Stimulated activated CD4-positive, alpha-beta T cell treated with anti-CD3 and anti-CD28 coated beads, Interleukin-1b, Interleukin-23, amount 100 ng/mL, for 48 hours (primary cell): ENCODE measurements around the gene SPTAN1.
"Not testable (repeated sequence)": the region's sequence is repeated elsewhere in the genome, so short reads cannot be mapped to it uniquely, and the experiment has no call there.

ENCODE experiments used
- DNase-seq: peaks from one replicate; pipeline ENCODE4 v3.0.0-alpha.2; 2020

The SPTAN1 gene

DNA sequence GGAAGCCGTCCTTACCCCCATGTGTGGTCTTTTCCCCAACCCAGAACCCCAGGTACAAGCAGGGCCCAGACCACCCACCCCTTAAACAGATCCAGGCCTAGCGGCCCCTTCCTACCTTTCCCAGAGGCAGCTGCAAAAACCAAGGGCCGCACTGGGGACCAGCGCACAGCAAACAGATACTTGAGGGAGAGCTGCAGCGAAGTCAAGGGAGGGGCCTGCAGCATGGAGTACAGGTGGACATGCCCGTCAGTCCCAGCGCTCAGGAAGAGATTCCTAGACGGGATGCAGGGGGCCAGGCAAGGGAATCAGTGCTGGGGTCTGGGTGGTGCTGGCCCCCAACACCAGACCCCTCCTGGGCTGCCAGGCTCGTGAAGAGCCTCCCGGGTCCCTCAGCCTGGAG is 81.7 kb downstream of the SPTAN1 start:
- no peak for DNase-seq

DNA sequence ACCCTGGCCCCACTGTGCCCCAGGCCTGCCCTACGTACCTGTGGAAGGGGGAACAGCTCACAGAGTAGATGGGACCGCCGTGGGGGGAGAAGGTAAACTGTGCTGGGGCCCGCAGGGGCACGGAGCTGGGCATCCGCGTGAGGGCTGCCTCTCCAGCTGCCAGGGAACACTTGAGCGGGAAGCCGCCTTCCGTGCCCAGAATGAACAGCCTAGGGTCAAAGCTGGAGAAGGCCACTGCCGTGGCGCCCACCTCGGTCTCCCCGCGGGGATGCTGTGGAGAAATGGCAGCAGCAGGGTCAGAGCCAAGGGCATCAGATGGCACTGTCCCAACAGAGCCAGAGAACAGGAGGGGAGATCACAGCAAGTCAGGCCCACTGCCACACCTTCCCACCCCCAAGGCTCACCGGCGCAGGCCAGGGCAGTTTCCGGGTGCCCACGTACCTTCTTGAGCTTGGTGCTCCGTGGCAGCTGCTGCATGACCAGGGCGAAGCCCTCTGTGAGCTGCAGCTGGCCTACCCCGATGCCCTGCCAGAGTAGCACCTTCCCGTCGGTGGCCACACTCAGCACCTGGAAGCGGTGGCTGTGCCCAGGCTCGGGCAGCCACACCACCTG is 82.4 kb downstream of the SPTAN1 start:
- DNase-seq, result no peak

DNA sequence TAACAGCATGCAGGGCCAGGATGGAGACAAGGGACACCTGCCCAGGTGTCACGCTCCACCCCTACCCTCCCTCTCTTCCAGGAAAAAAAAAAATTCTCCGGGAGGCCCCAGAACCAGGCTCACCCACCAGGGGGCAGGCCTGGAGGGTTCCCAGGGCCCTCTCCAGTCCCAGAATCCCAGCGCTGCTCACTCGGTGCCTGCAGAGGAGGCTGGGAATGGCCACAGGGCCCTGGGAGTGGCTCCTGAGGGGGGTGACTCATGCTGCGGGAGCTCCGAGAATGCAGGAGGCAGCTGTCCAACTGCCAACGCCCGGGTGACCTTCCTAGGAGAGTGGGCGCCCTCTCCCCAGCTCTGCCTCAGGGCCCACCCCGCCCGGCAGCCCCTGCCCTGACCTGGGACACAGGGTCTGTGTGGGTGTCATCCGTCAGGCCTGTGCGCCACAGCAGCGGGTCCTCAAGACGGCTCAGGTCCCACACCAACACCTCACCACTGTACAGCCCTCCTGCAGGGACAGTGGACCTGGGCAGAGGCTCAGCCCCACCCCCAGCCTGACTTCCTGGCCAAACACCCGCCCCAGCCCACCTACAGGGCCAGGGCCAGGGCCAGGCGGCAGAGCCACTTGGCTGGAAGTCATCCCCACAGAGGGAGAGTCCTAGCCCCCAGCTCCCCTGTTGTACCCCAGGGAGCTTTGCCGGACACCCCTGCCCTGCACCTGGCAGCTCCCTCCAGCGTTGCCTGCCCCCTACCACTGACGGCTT is 83.1 kb downstream of the SPTAN1 start:
- no peak for DNase-seq

DNA sequence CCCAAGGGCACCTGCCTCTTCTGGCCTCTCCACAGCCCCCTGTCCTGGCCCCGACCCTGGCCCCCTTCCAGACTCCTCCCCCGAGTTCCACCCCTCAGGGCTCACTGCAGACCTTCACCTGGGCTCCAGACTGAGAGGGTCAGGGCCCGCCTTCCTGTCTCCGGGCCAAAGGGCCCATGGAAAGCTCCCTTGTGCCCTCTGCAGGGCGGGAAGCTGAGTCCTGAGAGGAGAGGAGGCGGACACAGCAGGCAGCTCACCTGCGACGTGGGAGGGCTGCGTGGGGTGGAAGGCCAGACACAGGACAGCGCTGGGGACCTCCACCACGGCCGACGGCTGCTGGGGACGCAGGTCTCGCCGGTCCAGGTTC is 83.6 kb downstream of the SPTAN1 start:
- no peak for DNase-seq

DNA sequence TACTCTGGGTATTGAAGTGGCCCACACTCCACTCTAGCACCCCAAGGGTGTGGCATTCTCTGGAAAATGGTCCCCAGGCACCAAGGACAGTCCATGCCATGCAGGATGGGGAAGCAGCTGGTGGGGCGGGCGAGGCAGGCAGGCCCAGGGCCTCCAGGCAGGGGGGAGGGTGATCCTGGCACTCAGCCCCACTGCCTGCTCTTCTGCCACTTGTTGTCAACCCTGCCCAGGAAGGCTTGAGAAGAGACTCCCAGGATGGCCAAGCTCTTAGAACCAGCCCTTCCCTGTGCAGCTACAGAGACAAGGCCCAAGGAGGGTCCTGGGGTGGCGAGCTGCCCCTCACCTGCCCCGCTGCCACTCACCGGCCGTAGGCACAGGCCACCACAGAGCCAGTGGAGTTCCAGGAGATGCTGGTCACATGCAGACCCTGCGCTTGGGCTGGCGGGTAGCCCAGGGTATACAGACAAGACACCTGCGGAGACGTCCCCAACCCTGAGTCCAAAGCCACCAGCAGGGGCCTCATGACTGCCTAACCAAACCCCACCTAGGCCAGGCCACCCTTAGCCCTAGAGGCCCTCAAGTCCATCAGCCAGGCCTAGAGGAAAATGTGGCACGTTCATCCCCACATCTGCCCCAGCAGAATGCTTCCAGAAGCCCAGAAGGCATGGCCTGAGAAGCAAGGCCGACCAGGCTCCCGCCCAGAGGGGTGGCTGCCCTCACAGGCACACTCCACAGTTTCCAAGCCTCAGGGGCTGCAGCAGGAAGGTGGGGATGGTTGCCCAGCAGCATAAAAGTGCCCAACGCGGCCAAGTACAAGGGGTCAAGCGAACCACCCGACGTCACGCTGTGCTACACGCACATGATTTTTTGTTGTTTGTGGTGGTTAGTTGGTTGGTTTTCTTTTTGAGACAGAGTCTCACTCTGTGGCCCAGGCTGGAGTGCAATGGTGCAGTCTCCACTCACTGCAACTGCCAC is 84.5 kb downstream of the SPTAN1 start:
- DNase-seq, result no peak

DNA sequence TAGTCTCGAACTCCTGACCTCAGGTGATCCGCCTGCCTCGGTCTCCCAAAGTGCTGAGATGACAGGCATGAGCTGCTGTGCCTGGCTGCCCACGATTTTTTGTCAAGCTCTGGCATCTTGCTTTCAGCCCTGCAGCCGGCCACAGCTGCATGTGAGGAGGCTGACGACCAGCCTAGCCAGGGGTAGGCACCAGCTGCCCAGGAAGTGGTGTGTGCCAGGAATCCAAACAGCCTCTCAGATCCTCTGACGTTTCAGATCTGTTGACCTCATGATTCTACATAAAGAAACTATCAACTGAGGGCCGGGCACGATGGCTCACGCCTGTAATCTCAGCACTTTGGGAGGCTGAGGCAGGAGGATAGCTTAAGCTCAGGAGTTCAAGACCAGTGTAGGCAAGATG is 85.3 kb downstream of the SPTAN1 start:
- DNase-seq, result no peak

DNA sequence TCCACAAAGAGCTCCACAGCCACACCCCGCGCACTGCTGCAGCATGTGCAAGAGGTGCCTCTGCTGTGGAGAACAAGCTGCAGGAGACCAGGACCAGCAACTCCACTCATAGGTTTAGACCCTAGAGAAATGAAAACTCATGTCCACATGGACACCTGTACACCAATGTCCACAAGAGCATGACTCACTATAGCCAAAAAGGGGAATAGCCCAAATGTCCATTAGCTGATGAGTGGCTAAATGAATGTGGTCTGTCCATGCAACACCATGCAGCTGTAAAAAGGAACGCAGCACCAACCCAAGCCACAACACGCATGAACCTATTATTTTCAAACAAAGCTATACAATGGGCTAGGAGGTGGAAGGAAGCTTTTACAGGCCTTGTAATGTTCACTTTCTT is 86.2 kb downstream of the SPTAN1 start:
- DNase-seq, result no peak

DNA sequence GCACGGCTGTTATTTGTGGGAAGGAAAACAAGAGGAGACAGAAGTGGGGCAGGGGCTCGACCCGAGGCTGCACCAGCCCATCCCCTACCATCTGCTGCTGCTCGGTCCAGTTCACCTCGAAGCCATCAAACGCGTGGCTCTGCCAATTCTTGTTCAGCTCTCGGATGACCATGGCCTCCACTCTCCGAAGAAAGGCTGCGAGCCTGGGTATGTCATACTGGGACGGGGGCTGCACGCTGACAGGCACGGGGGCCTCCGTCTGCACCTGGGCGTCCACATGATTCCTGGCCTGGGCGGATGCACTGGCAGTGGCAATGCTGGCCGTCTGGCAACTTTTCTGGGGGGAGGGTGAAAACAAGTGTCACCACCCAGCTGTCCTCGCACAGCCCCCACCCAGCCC is 88.2 kb downstream of the SPTAN1 start:
- DNase-seq, result no peak

DNA sequence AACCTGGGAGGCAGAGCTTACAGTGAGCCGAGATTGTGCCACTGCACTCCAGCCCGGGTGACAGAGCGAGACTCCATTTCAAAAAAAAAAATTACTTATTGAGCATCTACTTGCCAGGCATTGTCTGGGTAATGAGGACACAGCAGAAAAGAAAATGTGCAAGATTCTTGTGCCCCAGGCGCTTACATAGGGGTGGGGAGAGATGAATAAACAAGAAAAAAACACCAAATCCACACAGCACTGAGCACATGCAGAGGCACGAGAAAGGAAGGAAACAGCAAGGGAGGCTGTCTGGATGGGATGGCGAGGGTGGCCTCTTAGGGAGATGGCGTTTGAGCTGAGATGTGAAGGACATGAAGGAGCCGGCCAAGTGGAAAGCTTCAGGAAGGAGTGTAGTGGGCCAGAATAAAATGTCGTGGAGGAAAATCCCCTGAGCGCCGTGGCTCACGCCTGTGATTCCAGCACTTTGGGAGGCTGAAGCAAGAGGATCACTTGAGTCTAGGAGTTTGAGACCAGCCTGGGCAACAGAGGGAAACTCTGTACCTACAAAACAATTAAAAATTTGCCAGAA is 90.4 kb downstream of the SPTAN1 start:
- no peak for DNase-seq

DNA sequence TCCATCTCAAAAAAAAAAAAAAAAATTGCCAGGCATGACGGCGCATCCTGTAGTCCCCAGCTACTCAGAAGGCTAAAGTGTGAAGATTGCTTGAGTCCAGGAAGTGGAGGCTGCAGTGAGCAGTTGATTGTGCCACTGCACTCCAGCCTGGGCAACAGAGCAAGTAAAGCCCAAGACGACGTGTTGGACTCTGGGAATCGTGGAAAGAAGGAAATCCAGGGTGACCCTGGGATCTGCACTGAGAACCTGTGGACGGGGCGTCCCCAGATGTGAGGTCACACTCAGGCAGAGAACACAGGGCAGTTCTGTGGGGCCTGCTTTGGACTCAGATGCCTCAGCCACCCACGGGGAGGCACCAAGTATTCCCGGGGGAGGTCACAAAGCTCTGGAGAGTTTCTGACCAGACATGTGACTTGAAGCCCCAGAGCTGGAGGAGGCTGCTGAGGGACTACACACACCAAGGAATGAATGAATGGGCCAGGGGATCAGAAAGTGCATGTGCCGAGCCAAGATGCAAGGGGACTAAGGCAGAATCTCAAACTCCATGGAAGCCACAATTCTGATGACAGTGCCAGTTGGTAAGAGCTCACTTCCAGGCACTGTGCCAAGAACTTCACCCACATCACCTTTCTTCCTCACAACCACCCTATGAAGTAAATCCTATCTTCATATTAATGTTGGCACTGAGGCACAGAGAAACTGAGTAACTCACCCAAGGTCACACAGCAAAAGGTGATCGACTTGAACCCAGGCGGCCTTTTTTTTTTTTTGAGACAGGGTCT is 91.3 kb downstream of the SPTAN1 start:
- no peak for DNase-seq

DNA sequence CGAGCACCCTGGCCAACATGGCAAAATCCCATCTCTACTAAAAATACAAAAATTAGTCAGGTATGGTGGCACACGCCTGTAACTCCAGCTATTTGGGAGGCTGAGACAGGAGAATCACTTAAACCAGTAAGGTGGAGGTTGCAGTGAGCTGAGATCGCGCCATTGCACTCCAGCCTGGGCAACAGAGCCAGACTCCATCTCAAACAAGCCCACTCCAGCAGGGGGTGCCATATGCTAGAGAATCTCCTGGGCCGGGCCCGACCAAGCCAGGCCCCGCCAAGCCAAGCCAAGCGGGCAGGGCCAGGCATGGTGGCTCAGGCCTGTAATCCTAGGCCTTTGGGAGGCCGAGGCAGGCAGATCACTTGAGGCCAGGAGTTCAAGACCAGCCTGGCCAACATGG is 95.8 kb downstream of the SPTAN1 start:
- DNase-seq, result peak; percentile 66

DNA sequence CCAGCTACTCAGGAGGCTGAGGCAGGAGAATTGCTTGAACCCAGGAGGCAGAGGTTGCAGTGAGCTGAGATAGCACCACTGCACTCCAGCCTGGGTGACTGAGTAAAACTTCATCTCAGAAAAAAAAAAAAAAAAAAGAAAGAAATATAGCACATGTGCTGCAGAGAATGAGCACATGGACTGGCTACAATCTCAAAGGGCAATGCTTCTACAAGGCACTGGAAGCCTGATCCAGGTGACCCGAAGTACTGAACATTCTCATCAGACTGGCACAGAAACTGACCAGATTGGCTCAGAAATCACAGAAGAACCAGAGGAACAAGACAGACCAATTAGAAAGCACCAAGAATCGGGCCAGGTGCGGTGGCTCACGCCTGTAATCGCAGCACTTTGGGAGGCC is 99.4 kb downstream of the SPTAN1 start:
- DNase-seq, result no peak

DNA sequence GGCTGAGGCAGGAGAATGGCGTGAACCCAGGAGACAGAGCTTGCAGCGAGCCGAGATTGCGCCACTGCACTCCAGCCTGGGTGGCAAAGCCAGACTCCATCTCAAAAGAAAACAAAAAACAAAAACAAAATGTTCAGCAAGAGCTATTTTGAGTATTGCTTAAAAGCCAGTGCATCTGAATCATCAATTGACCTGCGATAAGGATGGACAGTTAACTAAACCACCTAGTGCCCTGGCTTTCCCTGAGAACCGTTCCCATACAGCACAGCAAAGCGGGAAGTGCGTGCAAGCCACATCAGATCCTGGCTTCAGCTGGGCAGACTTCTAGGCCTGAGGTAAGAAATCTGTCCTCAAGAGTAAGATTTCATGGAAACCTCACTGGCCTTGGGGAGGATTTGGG is 101.5 kb downstream of the SPTAN1 start:
- no peak for DNase-seq

DNA sequence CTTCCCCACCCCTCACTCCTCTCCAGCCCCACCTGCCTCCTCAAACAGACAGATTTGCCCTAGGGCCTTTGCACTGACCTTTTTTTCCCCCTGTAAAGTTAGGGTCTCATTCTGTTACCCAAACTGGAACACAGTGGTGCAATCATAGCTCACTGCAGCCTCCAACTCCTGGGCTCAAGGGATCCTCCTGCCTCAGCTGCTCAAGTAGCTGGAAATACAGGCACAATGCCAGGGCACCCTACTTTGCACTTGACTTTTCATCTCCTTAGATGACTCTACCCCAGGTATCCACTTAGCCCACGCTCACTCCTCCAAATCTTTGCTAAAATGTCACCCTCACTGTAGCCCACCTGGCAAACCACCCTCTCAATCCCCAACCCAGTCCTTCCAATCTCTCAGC is 102.1 kb downstream of the SPTAN1 start:
- no peak for DNase-seq

DNA sequence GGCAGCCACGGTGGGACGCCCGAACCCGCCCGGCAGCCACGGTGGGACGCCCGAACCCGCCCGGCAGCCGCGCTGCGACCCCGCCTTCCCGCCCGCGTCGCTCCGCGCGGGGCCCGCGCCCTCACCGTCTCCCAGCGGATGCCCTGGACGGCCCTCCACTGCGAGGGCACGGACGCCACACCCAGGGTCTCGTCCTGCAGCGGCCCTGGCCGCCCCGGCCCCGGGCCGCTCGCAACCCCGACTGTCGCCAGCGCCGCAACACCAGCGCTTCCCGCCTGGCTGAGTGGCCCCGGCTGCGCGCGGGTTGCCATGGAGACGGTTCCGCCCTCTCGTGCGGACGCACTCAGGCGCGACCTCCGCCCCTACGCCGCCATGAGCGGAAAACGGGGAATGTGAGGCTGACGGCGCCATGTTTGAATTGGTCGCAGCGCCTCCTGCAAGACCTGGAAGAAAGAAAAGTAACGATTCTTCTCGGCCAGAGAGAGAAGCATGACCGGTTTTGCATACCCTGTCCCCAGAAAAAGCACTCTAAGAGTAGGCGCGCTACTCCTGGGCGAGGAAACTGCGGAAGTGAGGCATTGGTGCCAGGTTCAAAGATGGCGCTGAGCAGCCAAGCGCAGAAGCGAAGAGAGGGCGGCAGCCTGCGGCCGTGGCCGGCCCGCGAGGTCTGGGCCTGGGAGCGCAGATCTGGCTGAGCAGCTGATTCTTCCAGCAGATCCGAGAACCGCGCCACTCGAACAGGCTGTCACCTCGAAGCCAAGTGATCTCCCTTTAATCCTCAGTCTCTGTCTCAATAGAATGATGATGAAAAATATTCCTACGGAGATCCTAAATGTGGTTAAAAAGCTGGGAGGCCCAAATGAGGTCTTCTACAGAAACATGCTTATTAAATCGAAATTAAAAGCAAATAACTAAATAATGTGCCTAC is 104.3 kb downstream of the SPTAN1 start, which contains the start of gene DYNC2I2:
DYNC2I2 (minus strand) TSS at position 432 of the 928 bp plus-strand sequence; CDS start at position 311, 121 bp downstream.
- peak; percentile 96 for DNase-seq

DNA sequence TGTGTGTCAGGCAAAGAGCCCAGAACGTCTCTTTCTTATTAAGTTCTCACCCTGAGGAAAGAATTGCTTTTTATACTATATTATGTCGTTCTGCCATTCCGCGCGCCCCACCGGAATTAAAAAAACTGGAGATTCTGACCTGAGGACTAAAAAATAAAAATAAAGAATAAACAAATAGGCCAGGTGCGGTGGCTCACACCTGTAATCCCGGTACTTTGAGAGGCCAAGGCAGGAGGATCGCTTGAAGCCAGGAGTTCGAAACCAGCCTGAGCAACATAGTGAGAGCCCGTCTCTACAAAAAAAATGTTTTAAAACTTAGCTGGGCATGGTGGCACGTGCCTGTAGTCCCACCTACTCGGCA is 104.9 kb downstream of the SPTAN1 start:
- DNase-seq, result no peak

DNA sequence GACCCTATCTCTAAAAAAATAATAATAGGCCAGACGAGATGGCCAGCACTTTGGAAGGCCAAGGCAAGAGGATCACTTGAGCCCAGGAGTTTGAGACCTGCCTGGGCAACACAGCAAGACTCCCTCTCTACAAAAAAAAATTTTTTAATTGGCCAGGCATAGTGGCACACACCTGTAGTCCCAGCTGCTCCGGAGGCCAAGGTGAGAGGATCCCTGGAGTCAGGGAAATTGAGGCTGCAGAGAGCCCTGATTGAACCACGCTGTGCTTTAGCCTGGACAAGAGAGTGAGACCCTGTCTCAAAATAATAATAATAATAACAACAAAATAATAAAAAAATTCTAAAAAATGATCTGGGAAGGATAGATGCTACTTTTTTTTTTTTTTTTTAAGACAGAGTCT is 105.4 kb downstream of the SPTAN1 start:
- no peak for DNase-seq

DNA sequence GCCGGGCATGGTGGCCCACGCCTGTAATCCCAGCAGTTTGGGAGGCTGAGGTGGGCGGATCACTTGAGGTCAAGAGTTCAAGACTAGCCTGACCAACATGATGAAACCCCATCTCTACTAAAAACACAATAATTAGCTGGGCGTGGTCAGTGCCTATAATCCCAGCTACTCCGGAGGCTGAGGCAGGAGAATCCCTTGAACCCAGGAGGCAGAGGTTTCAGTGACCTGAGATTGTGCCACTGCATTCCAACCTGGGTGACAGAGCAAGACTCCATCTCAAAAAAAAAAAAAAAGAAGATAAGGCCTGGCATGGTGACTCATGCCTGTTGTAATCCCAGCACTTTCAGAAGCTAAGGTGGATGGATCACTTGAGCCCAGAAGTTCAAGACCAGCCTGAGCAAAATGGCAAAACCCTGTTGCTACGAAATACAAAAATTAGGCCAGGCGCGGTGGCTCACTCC is 114.1 kb downstream of the SPTAN1 start:
- not testable (repeated sequence) for DNase-seq

DNA sequence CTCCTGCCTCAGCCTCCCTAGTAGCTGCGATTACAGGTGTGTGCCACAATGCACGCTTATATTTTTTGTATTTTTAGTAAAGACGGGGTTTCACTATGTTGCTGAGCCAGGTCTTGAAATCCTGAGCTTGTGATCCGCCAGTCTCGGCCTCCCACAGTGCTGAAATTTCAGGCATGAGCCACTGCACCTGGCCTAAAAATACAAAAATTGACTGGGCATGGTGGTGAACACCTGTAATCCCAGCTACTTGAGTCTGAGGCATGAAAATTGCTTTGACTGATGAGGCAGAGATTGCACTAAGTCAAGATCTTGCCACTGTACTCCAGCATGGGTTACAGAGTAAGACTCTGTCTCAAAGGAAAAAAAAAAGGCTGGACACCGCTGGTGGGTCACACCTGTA is 117.4 kb downstream of the SPTAN1 start:
- no peak for DNase-seq

DNA sequence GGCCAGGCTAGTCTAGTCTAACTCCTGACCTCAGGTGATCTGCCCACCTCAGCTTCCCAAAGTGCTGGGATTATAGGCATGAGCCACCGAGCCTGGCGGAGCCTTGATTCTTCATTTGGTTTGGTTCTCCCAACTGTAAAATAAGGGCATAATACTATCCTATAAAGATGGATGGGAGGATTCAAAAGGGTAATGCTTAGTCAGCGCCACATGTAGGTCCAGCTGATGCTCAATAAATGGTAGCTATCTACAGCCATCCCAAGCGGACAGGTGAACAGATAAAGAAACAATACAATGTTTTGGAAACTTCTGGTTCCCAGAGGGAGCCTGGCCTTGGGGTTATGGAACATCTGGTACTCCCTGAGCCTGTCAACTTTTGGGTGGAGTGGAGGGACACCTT is 123.0 kb downstream of the SPTAN1 start:
- no peak for DNase-seq

DNA sequence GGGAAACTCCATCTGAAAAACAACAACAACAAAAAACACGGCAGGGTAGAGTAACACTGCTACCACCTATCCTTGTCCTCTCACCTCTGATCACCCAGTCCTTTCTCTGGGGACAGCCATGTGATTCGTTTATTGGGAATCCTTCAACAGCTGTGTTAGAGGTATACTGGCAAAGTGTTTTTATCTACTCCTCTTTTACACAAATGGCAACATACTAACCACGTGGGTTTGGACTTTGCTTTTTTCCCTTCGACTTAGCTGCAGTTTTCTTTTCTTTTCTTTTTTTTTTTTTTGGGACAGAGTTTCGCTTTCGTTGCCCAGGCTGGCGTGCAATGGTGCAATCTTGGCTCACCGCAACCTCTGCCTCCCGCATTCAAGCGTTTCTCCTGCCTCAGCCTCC is 125.4 kb downstream of the SPTAN1 start:
- no peak for DNase-seq
